H1 (cell line): ENCODE data around the gene RASSF3. TPM values are rescaled to one million over a fixed set of nuclear protein-coding genes. Genes with fewer than 3 reads are reported as not detected.

Source experiments
- ASH2L ChIP-seq: fragments of 200-600, 300-600 bp; sonication (generic); IDR thresholded peaks from one replicate; pipeline ENCODE4 v1.7.1; 2017; ENCODE audit warnings: low read length
- EP300 ChIP-seq, 2 experiments: IDR thresholded peaks; 1 replicate in 1 of 2; 2 replicates in 1 of 2; pipeline ENCODE4 v1.6.1; 2011 to 2012; ENCODE audit warnings: low read depth in 2 of 2, low read length in 2 of 2, mild to moderate bottlenecking in 2 of 2, borderline replicate concordance in 1 of 2, inconsistent platforms in 1 of 2, moderate library complexity in 1 of 2
- FOSL1 ChIP-seq: IDR thresholded peaks from 2 replicates; pipeline ENCODE4 v1.6.1; 2011; ENCODE audit warnings: mild to moderate bottlenecking, low read depth, low read length, moderate library complexity; ENCODE audit not compliant: insufficient read depth
- HDAC2 ChIP-seq, 2 experiments: fragments of 300-600 bp in 1 of 2; sonication (generic) in 1 of 2; IDR thresholded peaks; 2 replicates each; pipeline ENCODE4 v1.6.1; 2011 to 2012; ENCODE audit warnings: low read depth in 2 of 2, low read length in 2 of 2, mild to moderate bottlenecking in 2 of 2, moderate library complexity in 2 of 2, borderline replicate concordance in 1 of 2, inconsistent platforms in 1 of 2
- POLR2A ChIP-seq, 2 experiments: IDR thresholded peaks; 1 replicate in 1 of 2; 2 replicates in 1 of 2; pipeline ENCODE4 v1.6.1; 2011; ENCODE audit warnings: low read depth in 2 of 2, low read length in 2 of 2, mild to moderate bottlenecking in 2 of 2; ENCODE audit errors: control extremely low read depth in 1 of 2
- SP2 ChIP-seq: IDR thresholded peaks from 2 replicates; pipeline ENCODE4 v1.6.1; 2012; ENCODE audit warnings: mild to moderate bottlenecking, low read length, inconsistent platforms
- TCF12 ChIP-seq: IDR thresholded peaks from 2 replicates; pipeline ENCODE4 v1.6.1; 2011; ENCODE audit warnings: low read depth, mild to moderate bottlenecking, low read length
- ZNF274 ChIP-seq: IDR thresholded peaks from 2 replicates; pipeline ENCODE4 v1.7.0; 2012; ENCODE audit warnings: low read length, borderline replicate concordance; ENCODE audit errors: extremely low read depth
- polyA plus RNA-seq, 7 experiments: library from polyadenylated mRNA; depleted of rRNA in 3 of 7; stranded (reverse) in 5 of 7; unstranded in 2 of 7; fragments of >200 nt in 5 of 7; fragments of 200-250 nt in 2 of 7; gene quantifications; 1 replicate in 5 of 7; 2 replicates in 1 of 7; 4 replicates in 1 of 7; pipeline versions ENCODE4 v1.2.1 to v1.2.3, GENCODE V29; 2011 to 2013; ENCODE audit warnings: missing spikeins in 2 of 7, mixed read lengths in 2 of 7
- total RNA-seq: library from RNA; stranded (reverse); fragmentation: NEBNext Ultra II Directional; extraction: Animal tissue kit (Norgen Biotek cat#: 25700); gene quantifications from 2 replicates; pipeline ENCODE4 v1.2.1, GENCODE V29; 2021

The RASSF3 gene
- total and polyA plus RNA-seq, 2 of the 8 experiments (the other 6 are each of a cell fraction or from before 2014, with no cell fraction given): 19.1 to 64.3 TPM

DNA sequence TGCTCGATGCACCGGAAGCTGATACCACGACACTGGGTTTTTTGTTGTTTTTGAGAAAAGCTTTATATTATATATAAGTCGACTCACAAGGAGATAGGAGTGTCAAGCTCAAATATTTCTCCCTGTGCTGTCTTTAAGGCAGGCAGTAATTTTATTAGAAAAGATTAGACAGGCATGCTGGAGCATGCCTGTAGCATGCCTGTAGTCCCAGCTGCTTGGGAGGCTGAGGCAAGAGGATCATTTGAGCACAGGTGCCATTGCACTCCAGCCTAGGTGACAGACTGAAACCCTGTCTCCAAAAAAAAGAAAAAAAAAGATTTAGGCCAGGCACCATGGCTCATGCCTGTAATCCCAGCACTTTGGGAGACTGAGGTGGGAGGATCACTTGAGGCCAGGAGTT lies 97.1 kb downstream of the RASSF3 start (continued):
- TF ChIP-seq HDAC2 (IDR thresholded peaks at IDR 0.05; ENCODE audit: borderline replicate concordance in 1 of 2, low read depth in 2 of 2, low read length in 2 of 2) (no peak), EP300 (IDR thresholded peaks at IDR 0.05; ENCODE audit: borderline replicate concordance in 1 of 2, low read depth in 2 of 2, low read length in 2 of 2) (no peak), POLR2A (IDR thresholded peaks at IDR 0.05; ENCODE audit: control extremely low read depth in 1 of 2, low read depth in 2 of 2, low read length in 2 of 2) (no peak), TCF12 (no peak), ASH2L (no peak), FOSL1 (no peak), SP2 (no peak), ZNF274 (no peak)
